GM20000 (cell line): ENCODE measurements around the gene EXOC6B.

Source experiments
- DNase-seq: peaks from one replicate; pipeline ENCODE4 v3.0.0; 2012; ENCODE audit warnings: low spot score
- TF ChIP-seq, protein P1 (sequence below): IDR thresholded peaks from 2 replicates; pipeline ENCODE4 v1.5.1; 2012; ENCODE audit warnings: mild to moderate bottlenecking, control low read depth; ENCODE audit errors: extremely low read depth, missing control alignments

The EXOC6B gene

DNA sequence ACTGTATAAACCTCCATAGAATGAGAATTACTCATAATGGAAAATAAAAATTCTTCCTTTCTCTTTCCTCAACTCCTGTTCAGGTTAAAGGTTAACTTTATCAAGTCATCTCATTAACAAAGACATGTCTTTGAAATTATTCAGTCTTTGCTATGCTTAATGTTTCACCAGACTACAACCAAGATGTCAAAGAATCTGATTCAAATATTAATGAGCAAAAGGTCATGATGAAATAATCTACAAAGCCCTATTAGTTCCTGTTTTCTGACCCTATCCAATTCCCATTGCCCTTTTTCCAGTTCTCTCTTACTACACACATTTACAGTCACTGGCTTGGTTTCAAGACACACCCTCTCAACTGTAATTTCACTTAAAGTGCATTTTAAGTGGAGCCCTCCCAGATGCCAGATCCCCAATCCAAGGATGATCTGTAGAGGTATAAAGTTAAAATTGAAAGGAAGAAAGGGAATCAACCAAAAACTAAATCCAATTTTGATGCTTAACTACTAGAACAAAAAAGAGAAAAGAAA is 431.2 kb downstream of the EXOC6B start:
- DNase-seq: no peak
- TF ChIP-seq, protein P1, sequence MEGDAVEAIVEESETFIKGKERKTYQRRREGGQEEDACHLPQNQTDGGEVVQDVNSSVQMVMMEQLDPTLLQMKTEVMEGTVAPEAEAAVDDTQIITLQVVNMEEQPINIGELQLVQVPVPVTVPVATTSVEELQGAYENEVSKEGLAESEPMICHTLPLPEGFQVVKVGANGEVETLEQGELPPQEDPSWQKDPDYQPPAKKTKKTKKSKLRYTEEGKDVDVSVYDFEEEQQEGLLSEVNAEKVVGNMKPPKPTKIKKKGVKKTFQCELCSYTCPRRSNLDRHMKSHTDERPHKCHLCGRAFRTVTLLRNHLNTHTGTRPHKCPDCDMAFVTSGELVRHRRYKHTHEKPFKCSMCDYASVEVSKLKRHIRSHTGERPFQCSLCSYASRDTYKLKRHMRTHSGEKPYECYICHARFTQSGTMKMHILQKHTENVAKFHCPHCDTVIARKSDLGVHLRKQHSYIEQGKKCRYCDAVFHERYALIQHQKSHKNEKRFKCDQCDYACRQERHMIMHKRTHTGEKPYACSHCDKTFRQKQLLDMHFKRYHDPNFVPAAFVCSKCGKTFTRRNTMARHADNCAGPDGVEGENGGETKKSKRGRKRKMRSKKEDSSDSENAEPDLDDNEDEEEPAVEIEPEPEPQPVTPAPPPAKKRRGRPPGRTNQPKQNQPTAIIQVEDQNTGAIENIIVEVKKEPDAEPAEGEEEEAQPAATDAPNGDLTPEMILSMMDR: no peak

DNA sequence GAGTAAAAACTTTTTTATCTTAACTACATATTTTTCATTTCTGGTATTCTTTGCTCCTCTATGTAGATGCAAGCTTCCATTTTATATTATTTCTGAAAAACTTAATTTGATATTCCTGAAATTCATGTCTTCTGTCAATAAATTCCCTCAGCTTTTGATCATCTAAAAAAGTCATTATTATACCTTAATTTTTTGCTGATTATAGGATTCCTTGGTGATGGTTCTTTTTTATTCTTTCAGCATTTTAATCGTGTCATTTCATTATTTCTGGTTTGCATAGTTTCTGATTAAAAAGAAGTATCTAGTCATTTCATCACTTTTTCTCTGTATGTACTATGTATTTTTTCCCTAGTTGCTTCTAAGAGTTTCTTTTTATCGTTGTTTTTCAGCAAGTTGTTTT is 436.4 kb downstream of the EXOC6B start:
- TF ChIP-seq, protein P1: no peak
- no peak for DNase-seq

DNA sequence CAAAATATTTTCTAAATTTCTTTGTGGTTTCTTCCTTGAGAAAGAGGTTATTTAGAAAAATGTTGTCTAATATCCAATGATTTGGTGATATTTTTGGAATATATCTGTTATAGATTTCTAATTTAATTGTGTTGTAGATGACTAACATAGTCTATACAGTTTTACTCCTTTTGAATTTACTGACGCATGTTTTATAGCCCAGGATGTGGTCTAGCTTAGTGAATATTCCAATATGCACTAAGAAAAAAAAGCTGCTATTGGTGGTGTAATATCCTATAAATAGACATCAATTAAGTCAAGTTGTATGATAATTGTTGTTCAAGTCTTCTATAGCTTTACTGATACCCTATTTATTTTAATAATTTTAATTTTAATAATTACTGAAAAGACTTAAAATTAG is 437.6 kb downstream of the EXOC6B start:
- DNase-seq: no peak
- TF ChIP-seq, protein P1: no peak

DNA sequence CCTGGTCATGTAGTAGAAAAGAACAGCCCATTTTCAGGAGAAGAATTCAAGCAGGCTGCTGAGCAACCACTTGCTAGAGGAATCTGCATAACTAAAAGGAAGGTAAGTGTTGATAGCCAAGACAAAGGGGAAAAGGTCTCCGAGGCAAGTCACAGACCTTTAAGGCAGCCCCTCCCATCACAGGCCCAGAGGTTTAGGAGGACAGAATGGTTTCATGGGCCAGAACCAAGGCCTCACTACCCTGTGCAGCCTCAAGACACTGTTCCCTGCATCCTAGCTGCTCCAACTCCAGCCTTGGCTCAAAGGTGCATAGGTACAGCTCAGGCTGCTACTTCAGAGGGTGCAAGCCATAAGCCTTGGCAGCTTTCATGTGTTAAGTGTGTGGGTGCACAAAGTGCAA is 439.5 kb downstream of the EXOC6B start:
- TF ChIP-seq, protein P1: no peak
- DNase-seq: no peak

DNA sequence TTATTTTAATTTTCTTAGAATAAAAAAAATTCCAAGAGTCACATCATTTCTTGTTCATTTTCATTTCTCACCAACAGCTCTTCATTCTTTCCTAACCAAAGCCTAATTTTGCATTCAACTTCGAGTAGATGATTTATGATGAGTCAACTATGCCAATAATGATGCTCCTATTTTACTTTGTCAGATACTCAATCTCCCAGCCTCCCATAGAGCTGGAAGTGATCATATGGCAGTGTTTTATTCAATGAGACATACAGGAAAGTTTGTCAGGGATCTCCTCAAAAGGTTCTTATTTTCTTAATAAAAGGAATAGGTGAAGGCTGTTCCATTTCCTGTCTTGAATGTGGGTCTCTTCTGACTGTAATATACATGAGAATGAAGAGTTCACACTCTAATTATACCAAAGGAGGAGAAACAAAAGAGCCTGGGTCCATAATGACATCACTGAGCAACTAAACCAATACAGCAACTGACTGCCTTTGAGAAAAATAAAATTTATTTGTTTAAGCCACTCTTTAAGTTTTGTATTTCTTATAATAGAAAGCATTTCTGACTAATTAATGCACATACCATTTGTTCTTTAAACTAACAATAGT is 447.0 kb downstream of the EXOC6B start:
- DNase-seq: no peak
- TF ChIP-seq, protein P1: no peak

DNA sequence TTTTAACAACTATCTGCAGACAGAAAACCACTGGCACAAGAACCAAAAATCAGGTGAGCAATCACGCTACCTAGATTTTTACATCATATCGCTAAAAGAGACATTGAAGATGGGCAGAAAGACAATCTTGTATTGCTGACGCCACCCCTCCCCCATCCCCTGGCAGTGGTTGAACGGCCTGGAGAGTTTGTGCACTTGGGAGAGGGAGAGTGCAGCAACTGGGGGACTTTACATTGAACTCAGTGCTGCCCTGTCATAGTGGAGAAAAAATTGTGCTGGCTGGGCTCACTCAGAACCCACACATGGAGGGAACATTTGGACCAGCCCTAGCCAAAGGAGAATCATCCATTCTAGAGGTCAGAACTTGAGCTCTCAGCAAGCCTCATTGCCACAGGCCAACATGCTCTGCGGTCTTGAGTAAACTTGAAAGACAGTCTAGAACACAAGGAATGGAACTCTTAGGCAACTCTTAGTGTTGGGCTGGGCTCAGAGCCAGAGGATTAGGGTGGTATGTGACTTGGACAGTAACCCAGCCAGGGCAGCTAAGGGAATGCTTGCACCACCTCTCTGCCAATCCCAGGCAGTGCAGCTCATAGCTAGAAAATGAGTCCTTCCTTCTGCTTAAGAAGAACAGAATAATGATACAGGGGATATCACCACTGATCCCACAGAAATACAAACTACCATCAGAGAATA is 458.2 kb downstream of the EXOC6B start:
- TF ChIP-seq, protein P1: no peak
- DNase-seq: no peak

DNA sequence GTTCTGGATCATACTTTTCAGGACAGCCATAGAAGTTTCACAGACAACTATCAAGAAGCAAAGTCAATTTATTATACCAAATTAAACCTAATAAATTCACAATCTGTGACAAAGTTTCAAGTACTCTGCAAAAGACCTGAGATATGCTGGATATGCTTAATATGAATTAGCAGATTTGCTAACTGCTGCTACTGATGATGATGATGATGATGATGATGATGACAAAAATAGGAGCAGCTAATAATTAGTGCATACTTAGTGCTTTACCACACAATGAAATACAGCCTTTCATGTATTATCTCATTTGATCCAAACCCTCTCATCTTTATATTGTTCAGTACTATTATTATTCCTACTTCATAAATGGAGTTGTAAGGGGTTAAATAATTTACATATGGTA is 462.4 kb downstream of the EXOC6B start:
- TF ChIP-seq, protein P1: no peak
- DNase-seq: no peak
